ENCODE results near the gene COL8A1. TPM values are rescaled to one million over a fixed set of nuclear protein-coding genes. Genes with fewer than 3 reads are reported as not detected.

The COL8A1 gene
- total RNA-seq, 1 experiment from 2014 or later: 0.07 TPM

- Histone ChIP-seq H3K9me2 (ENCODE audit: insufficient read depth) (no peaks in the 10 kb centered on the region), H3K4me2 (ENCODE audit: low read length) (no peak overlapping the region), H3K4me3 (replicated peaks in 1 of 2; ENCODE audit: low read depth in 1 of 2, low read length in 2 of 2) (no peak overlapping the region), H3K36me3 (ENCODE audit: control insufficient read depth in 1 of 2, insufficient read depth in 2 of 2, low read length in 2 of 2) (no peaks in the 10 kb centered on the region), H2AFZ (ENCODE audit: low read depth, low read length, poor library complexity, severe bottlenecking) (no peak overlapping the region), H3K4me1 (ENCODE audit: control insufficient read depth in 1 of 2, insufficient read depth in 2 of 2, low read length in 2 of 2) (0 out of 4 replicates have a peak, but pooled peaks cover 0 to 5% of the 10 kb centered on the region in 2 experiments), H4K20me1 (ENCODE audit: insufficient read depth) (no peaks in the 10 kb centered on the region), H3K9ac (ENCODE audit: low read length) (no peak overlapping the region), H3K27me3 (ENCODE audit: insufficient read depth, low read length) (peaks cover 94% of the 10 kb centered on the region), H3K9me3 (ENCODE audit: control insufficient read depth in 1 of 2, insufficient read depth in 1 of 2, low read depth in 1 of 2, low read length in 2 of 2) (no peaks in the 10 kb centered on the region), H3K27ac (ENCODE audit: low read depth, low read length) (no peak overlapping the region), H3K79me2 (ENCODE audit: insufficient read depth, low read length) (no peaks in the 10 kb centered on the region)
- intact Hi-C loops (cut with micrococcal nuclease): no loop called here
- no peak for TF ChIP-seq ZBTB33 (IDR thresholded peaks at IDR 0.05; ENCODE audit: extremely low read depth, insufficient replicate concordance, low read length)
- TF ChIP-seq SP1 (IDR thresholded peaks at IDR 0.05; ENCODE audit: low read depth): no peak
- TF ChIP-seq POLR2A (IDR thresholded peaks at IDR 0.05; ENCODE audit: borderline replicate concordance, extremely low read depth, insufficient read depth, insufficient read length): no peak
- TF ChIP-seq SRF (IDR thresholded peaks at IDR 0.05; ENCODE audit: low read depth): no peak
- TF ChIP-seq EZH2 (IDR thresholded peaks at IDR 0.05): no peak
- TF ChIP-seq RAD21 (IDR thresholded peaks at IDR 0.05; ENCODE audit: low read depth): no peak
- TF ChIP-seq ELF1 (IDR thresholded peaks at IDR 0.05; ENCODE audit: borderline replicate concordance, low read depth): no peak
- no peak for TF ChIP-seq CEBPB (IDR thresholded peaks at IDR 0.05; ENCODE audit: low read depth)
- TF ChIP-seq ZFX (IDR thresholded peaks at IDR 0.05): no peak
- TF ChIP-seq JUND (IDR thresholded peaks at IDR 0.05): no peak
- TF ChIP-seq SIN3A (IDR thresholded peaks at IDR 0.05; ENCODE audit: low read depth): no peak
- TF ChIP-seq POLR2AphosphoS5 (IDR thresholded peaks at IDR 0.05; ENCODE audit: low read depth, low read length): no peak
- no peak for TF ChIP-seq EZH2phosphoT487 (IDR thresholded peaks at IDR 0.05; ENCODE audit: borderline replicate concordance)
- no peak for TF ChIP-seq ZNF274 (IDR thresholded peaks at IDR 0.05; ENCODE audit: low read depth, low read length)
- no peak for TF ChIP-seq CBX3 (IDR thresholded peaks at IDR 0.05; ENCODE audit: low read depth)
- no peak for TF ChIP-seq MAX (IDR thresholded peaks at IDR 0.05)
- TF ChIP-seq REST (IDR thresholded peaks at IDR 0.05; ENCODE audit: low read depth): no peak
- TF ChIP-seq TCF7L2 (IDR thresholded peaks at IDR 0.05; ENCODE audit: borderline replicate concordance, extremely low read depth, insufficient read depth, insufficient read length): no peak
- no peak for TF ChIP-seq EGR1 (IDR thresholded peaks at IDR 0.05; ENCODE audit: low read depth)
- DNase-seq (ENCODE audit: low read depth, low spot score) (no peak), ATAC-seq (no peak)
- POLR2A ChIA-PET: no interaction called here
- RAD21 ChIA-PET (ENCODE audit: low non-redundant PET in 1 of 2, low total read pairs in 2 of 2, uncharacterized antibody in 2 of 2, unreplicated experiment in 2 of 2): no interaction called here
- no TSS peak for BruUV-seq (replicated peaks)
- CTCF ChIA-PET: interaction anchor here (2.6 kb wide), 1 partner anchor 11 kb away, joined by 15 read pairs; no protein-coding TSS in a partner anchor
Observed at GRCh38 chr3:99635348-99635747, 3.0 kb upstream of the COL8A1 start.

Data from HCT116 (cell line).